Endodermal cell (in vitro differentiated cells): ENCODE results near the gene EMP3. TPM values are rescaled to one million over a fixed set of nuclear protein-coding genes. Genes with fewer than 3 reads are reported as not detected.
"Not testable (repeated sequence)": the region's sequence is repeated elsewhere in the genome, so short reads cannot be mapped to it uniquely, and the experiment has no call there.

Source experiments
- DNase-seq: peaks from one replicate; pipeline ENCODE4 v3.0.0-alpha.2; 2017
- H3K27ac ChIP-seq: 2 replicates; pipeline ENCODE4 v1.5.1; 2013; ENCODE audit warnings: mild to moderate bottlenecking, low read depth, low read length, moderate library complexity
- H3K27me3 ChIP-seq: 2 replicates; pipeline ENCODE4 v1.6.1; 2013; ENCODE audit warnings: mild to moderate bottlenecking, low read length, moderate library complexity; ENCODE audit not compliant: insufficient read depth, control insufficient read depth, poor library complexity, severe bottlenecking
- H3K36me3 ChIP-seq: 2 replicates; pipeline ENCODE4 v1.7.0; 2013; ENCODE audit warnings: mild to moderate bottlenecking, low read length, moderate library complexity; ENCODE audit not compliant: control insufficient read depth, insufficient read depth
- H3K4me1 ChIP-seq: one replicate; pipeline ENCODE4 v1.7.0; 2013; ENCODE audit warnings: low read length; ENCODE audit not compliant: control insufficient read depth, insufficient read depth
- H3K4me3 ChIP-seq: 2 replicates; pipeline ENCODE4 v1.5.1; 2013; ENCODE audit warnings: mild to moderate bottlenecking, low read length, moderate library complexity
- H3K9ac ChIP-seq: 2 replicates; pipeline ENCODE4 v1.6.1; 2013; ENCODE audit warnings: mild to moderate bottlenecking, low read length, moderate library complexity; ENCODE audit not compliant: poor library complexity, severe bottlenecking; ENCODE audit errors: extremely low read depth
- H3K9me3 ChIP-seq: 2 replicates; pipeline ENCODE4 v1.6.1; 2013; ENCODE audit warnings: mild to moderate bottlenecking, low read length, moderate library complexity; ENCODE audit not compliant: control insufficient read depth
- H3K27ac Mint-ChIP-seq: 2 replicates; pipeline ENCODE4 v1.8.0; 2020; ENCODE audit warnings: mixed read lengths
- H3K27me3 Mint-ChIP-seq: 2 replicates; pipeline ENCODE4 v1.8.0; 2021; ENCODE audit warnings: mild to moderate bottlenecking, mixed read lengths; ENCODE audit not compliant: insufficient read depth
- H3K36me3 Mint-ChIP-seq: 2 replicates; pipeline ENCODE4 v1.8.0; 2020; ENCODE audit warnings: low read depth, mixed read lengths
- H3K4me1 Mint-ChIP-seq: 2 replicates; pipeline ENCODE4 v1.8.0; 2020; ENCODE audit warnings: mixed read lengths
- H3K4me3 Mint-ChIP-seq: 2 replicates; pipeline ENCODE4 v1.8.0; 2020; ENCODE audit warnings: mild to moderate bottlenecking, moderate library complexity, mixed read lengths
- H3K9me3 Mint-ChIP-seq: 2 replicates; pipeline ENCODE4 v1.8.0; 2020; ENCODE audit warnings: mild to moderate bottlenecking, mixed read lengths
- CTCF ChIP-seq: fragments of 200-600 bp; sonication (generic); conservative IDR thresholded peaks from 2 replicates; pipeline ENCODE4 v1.5.0; 2021; ENCODE audit warnings: antibody characterized with exemption, mild to moderate bottlenecking
- WGBS, 2 experiments: methylation state at CpG; one replicate each; pipeline versions ENCODE4 v1.1.5 to v1.1.7; 2013; ENCODE audit warnings: missing lambda C conversion rate in 2 of 2, mixed read lengths in 1 of 2; ENCODE audit not compliant: insufficient coverage in 1 of 2, insufficient read length in 1 of 2; 5-methylcytosine and 5-hydroxymethylcytosine counted together
- total RNA-seq, 2 donors: library from RNA; stranded (reverse); fragmentation: NEBNext Ultra II Directional in 1 of 2; extraction: Animal tissue kit (Norgen Biotek cat#: 25700) in 1 of 2; gene quantifications; 2 replicates in 1 of 2; 3 replicates in 1 of 2; pipeline ENCODE4 v1.2.1, GENCODE V29; 2021

Gene EMP3
- total RNA-seq, 2 donors from 2014 or later, result 3.5 TPM

GRCh38 chr19:48290771-48291488, 34.4 kb upstream of the EMP3 start:
- peak; percentile 97 for TF ChIP-seq CTCF
- Mint-ChIP-seq H3K4me3 (peak overlapping the region; percentile 49), H3K4me1 (peaks cover 5% of the 10 kb centered on the region), H3K27ac (peak overlapping the region; percentile 94), H3K36me3 (peaks cover 28% of the 10 kb centered on the region), H3K27me3 (peaks cover 49% of the 10 kb centered on the region), H3K9me3 (peaks cover 24% of the 10 kb centered on the region)
- Histone ChIP-seq H3K27me3 (no peaks in the 10 kb centered on the region), H3K4me3 (peak overlapping the region; percentile 78), H3K36me3 (peaks cover 21% of the 10 kb centered on the region), H3K9ac (peak overlapping the region; percentile 53), H3K27ac (no peak overlapping the region), H3K9me3 (peaks cover 11% of the 10 kb centered on the region), H3K4me1 (no peaks in the 10 kb centered on the region)
- peak; percentile 95 for DNase-seq
- 1 to 2% methylated on average over 26 to 45 of the region's 45 CpGs for WGBS, 2 experiments

- H3K4me3 ChIP-seq, H3K4me1 ChIP-seq, H3K9ac ChIP-seq, H3K27ac ChIP-seq, H3K9me3 ChIP-seq, H3K27me3 ChIP-seq, H3K4me1 Mint-ChIP-seq, DNase-seq, H3K27ac Mint-ChIP-seq: not testable (repeated sequence)
- H3K9me3 Mint-ChIP-seq, result peaks cover 19% of the 10 kb centered on the region
- H3K36me3 Mint-ChIP-seq, result peaks cover 23% of the 10 kb centered on the region
- peak overlapping the region; percentile 49 for H3K4me3 Mint-ChIP-seq
- 0 to 40% methylated on average over 2 to 11 of the region's 11 CpGs for WGBS, 2 experiments
- peaks cover 46% of the 10 kb centered on the region for H3K27me3 Mint-ChIP-seq
- H3K36me3 ChIP-seq, result peaks cover 16% of the 10 kb centered on the region
Measured at GRCh38 chr19:48291489-48291815, 33.9 kb upstream of the EMP3 start.

- Mint-ChIP-seq H3K9me3 (peaks cover 6% of the 10 kb centered on the region), H3K36me3 (peaks cover 10% of the 10 kb centered on the region), H3K4me1 (peaks cover 9% of the 10 kb centered on the region), H3K27ac (no peak overlapping the region), H3K4me3 (no peak overlapping the region), H3K27me3 (peaks cover 49% of the 10 kb centered on the region)
- H3K27me3 ChIP-seq, result no peaks in the 10 kb centered on the region
- TF ChIP-seq CTCF, result no peak
- no peaks in the 10 kb centered on the region for H3K9me3 ChIP-seq
- H3K4me3 ChIP-seq, result no peak overlapping the region
- 88 to 90% methylated on average over 2 to 4 of the region's 4 CpGs for WGBS, 2 experiments
- H3K36me3 ChIP-seq, result peaks cover 4% of the 10 kb centered on the region
- no peaks in the 10 kb centered on the region for H3K4me1 ChIP-seq
- H3K27ac ChIP-seq, result no peak overlapping the region
- no peak overlapping the region for H3K9ac ChIP-seq
- DNase-seq, result no peak
Measured at GRCh38 chr19:48292798-48293197, 32.6 kb upstream of the EMP3 start.

GRCh38 chr19:48295458-48295857, 29.9 kb upstream of the EMP3 start:
- no peaks in the 10 kb centered on the region for H3K36me3 ChIP-seq
- Mint-ChIP-seq H3K4me1 (peaks cover 4% of the 10 kb centered on the region), H3K27me3 (peaks cover 53% of the 10 kb centered on the region), H3K27ac (no peak overlapping the region), H3K36me3 (no peaks in the 10 kb centered on the region), H3K9me3 (no peaks in the 10 kb centered on the region), H3K4me3 (no peak overlapping the region)
- H3K4me3 ChIP-seq, result no peak overlapping the region
- no peak for DNase-seq
- H3K27ac ChIP-seq, result no peak overlapping the region
- H3K4me1 ChIP-seq, result no peaks in the 10 kb centered on the region
- no peak overlapping the region for H3K9ac ChIP-seq
- H3K9me3 ChIP-seq, result no peaks in the 10 kb centered on the region
- TF ChIP-seq CTCF, result no peak
- H3K27me3 ChIP-seq, result no peaks in the 10 kb centered on the region
- WGBS, 2 experiments, result 90 to 94% methylated on average over 10 of the region's 10 CpGs
